GM21360 (cell line): Measurements from ENCODE around the gene ARHGAP9.
A peak's percentile ranks its signal among the peaks of the same experiment; 100 is the strongest.
"Not testable (repeated sequence)": the region's sequence is repeated elsewhere in the genome, so short reads cannot be mapped to it uniquely, and the experiment has no call there.

Experiments
- ATAC-seq: cut with Tn5 transposase; IDR thresholded peaks from one replicate; pipeline ENCODE4 v1.9.1; 2021; ENCODE audit warnings: mild to moderate bottlenecking, moderate library complexity; ENCODE audit not compliant: unreplicated experiment

The ARHGAP9 gene

GRCh38 chr12:57495051-57495701, 15.5 kb upstream of the ARHGAP9 start:
- not testable (repeated sequence) for ATAC-seq

DNA sequence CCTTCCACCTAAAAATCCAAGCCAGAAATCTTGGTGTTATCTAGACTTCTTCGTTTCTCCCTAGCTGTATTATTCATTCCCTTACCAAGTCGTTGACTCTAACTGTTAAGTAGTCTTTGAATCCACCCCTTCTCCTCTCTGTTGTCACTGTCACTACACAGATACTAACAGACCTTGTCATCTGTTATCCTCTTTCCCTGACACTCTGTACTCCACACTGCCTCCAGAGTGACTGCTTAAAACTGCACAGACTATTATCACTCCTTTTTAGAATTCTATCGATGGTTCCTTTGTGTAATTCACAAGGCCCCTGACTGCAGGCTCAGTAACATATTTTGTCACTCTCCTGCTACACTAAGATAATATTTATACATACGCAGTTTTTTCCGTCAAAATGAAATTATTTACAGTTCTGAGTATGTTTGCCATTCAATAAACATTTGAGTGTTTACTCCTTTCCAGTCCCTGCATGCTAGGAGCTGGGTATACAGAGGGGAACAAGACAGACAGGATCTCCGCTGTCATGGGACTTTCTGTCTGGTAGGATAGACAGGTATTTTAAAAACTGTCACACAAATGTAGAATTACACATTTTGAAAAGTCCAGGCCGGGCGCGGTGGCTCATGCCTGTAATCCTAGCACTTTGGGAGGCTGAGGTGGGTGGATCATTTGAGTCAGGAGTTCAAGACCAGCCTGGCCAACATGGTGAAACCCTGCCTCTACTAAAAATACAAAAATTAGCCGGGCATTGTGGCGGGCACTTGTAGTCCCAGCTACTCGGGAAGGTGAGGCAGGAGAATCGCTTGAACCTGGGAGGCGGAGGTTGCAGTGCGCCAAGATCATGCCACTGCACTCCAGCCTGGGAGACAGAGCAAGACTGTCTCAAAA, 12.0 kb upstream of the ARHGAP9 start:
- ATAC-seq, result no peak

GRCh38 chr12:57490126-57490525, 10.5 kb upstream of the ARHGAP9 start:
- ATAC-seq, result no peak

DNA sequence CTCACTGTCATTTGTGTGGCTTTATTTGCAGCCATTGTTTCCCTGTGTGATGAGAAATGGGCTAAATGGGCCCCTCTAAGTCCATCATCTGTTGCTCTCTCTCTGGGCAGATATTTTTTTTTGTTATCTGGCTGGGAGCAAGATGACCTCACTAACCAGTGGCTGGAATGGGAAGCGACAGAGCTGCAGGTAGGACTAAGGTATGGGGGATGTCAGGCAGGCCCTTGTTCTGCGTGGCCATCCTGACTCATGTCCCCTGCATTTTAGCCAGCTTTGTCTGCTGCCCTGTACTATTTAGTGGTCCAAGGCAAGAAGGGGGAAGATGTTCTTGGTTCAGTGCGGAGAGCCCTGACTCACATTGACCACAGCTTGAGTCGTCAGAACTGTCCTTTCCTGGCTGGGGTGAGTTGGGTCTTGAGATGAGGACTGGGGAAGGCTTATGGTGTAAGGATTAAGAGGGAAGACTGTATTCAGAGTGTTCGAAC, 9.5 kb upstream of the ARHGAP9 start:
- ATAC-seq, result no peak

DNA sequence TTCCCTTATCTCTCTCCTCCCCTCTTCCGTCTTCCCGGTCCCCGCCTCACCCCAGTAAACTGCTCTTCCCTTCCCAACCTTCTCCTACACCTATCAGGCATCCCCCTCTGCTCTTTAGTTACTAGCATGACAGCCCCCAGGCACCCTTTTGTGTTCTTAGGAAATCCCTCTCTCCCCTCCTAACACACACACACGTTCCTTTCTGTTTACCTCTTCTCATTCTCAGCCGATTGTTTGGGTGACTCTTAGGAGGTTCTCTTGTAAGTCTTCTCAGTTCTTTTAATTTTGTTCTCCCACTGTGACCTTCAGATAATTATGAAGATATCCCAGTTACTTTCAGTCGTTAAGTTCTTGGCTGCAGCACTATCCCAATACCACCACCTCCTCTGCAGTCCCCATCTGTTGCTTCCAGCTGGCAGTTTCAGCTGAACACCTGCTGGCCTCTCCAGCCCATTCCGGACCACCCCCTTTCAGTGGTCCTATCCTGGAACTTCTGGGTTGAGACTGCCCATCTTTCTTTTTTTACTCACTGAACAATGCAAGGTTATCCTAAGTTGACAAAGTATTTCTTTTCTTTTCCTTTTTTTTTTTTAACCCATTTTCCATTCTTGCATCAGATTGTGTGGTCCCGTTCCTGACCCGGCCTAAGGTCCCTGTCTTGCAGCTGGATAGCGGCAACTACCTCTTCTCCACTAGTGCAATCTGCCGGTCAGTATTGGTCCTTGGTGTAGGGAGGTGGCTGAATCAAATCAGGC, 8.9 kb upstream of the ARHGAP9 start:
- no peak for ATAC-seq

DNA sequence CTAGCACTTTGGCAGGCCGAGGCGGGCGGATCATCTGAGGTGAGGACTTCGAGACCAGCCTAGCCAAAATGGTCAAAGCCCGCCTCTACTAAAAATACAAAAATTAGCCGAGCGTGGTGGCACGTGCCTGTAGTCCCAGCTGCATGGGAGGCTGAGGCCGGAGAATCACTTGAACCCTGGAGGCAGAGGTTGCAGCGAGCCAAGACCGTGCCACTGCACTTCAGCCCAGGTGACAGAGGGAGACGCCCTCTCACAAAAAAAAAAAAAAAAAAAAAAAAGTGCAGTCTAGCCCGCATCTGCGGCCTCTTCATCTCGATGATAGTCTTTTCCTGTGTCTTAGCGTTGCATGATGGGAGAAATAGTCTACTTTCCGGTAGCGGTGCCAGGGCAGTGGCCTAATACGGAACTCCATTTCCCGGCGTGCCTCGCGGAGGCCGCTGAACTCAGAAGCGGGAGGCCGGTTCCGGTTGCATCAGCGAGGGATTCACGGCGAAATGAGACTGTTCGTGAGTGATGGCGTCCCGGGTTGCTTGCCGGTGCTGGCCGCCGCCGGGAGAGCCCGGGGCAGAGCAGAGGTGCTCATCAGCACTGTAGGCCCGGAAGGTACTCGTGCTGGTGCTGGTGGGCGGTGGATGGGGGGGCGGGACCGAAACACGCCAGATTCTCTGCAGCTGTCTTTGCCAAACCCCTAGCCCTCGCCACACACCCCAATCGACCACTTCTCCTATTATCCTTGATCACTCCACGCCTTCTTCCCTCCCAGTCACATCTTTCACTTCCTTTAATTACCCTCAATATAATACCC, 8.1 kb upstream of the ARHGAP9 start, which contains the start of gene MARS1:
Gene MARS1, plus strand, starts transcription at position 472 of the 805 bp plus-strand sequence. Its CDS starts 23 bp downstream, at position 495.
- peak; percentile 93 for ATAC-seq

GRCh38 chr12:57487055-57487596, 7.5 kb upstream of the ARHGAP9 start:
- no peak for ATAC-seq

DNA sequence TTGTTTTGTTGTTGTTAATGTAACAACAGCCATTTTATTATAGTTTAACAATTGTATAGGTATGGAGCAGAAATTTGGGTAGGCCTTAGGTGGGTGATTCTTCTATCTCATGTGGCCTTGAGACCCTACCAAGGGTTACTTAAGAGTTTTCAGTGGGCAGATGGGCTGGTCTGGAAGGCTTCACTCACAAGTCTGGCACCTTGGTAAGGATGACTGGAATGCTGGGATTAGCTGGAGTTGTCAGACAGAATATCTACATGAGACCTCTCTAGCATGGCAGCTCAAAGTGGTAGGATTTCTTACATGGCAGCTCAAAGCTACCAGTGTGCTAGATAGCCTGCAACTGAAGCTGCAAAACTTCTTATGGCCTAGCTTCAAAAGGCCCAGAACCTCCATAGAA, 6.0 kb upstream of the ARHGAP9 start:
- ATAC-seq, result no peak

GRCh38 chr12:57483466-57483865, 3.8 kb upstream of the ARHGAP9 start:
- no peak for ATAC-seq

DNA sequence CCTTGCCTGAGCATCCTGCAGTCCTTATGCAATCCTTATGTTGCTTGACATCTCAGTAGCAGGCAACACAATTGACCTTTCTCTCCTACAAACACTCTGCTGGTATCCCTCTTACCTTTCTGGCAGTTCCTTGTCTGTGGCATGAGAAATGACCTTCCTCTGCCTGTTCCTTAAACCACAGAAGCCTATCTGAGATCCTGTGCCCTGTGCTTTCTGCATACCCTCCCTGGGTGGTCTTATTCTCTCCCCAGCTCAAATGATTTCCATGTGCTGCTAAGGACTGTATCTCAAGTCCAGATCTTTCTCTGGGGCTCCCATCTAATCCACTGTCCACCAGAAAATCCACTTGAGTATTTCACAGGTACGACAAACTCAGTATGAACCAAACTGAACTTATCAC, 2.0 kb upstream of the ARHGAP9 start:
- no peak for ATAC-seq

- ATAC-seq, result no peak
Measured at GRCh38 chr12:57479043-57479375, 657 bp downstream of the ARHGAP9 start.

DNA sequence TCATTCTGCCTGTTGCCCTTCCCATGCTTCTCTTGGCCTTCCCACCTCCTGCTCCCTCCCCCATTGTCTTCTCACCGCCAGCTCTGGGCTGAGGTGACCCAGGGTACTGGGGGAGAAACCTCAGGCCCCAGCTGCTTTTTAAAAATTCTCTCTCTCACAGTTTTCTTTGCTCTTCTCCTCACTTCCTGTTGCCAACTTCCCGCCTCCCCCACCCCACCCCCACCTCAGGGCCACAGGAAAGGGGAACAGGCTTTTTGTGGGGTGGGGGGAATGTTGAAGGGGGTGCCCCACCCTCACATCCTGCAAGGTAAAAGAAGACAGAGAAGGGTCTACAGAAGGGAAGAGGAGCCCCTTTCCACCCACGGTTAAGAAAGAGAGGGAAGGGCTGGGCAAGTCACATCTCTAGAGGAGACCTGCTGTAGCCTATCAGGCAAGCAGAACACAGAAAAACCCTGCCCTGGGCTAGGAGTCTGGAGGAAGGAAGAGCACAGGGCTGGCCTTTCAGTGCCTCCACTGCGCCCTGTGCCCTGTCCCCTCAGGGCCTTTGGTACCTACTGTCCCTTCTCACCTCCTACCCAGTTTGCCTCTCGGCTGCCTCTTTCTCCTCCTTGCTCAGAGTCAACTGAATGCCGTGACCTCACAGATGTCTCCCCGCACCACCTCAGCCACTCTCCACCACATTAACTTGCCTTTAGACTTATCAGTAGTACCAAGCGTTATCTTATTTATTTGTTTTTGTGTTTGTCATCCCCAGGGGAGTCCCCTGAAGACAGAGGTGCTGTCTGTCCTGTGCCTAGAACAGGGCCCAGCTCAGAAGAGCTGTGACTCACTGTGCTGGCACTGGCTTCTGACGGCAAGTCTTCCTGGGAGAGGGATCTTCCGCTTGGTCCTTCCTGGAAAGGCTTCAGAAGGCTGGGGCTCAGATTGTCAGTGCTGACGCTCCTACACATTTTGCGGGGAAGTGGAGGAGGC, 1.7 kb downstream of the ARHGAP9 start:
- ATAC-seq, result no peak

GRCh38 chr12:57476993-57477709, 2.5 kb downstream of the ARHGAP9 start:
- no peak for ATAC-seq

DNA sequence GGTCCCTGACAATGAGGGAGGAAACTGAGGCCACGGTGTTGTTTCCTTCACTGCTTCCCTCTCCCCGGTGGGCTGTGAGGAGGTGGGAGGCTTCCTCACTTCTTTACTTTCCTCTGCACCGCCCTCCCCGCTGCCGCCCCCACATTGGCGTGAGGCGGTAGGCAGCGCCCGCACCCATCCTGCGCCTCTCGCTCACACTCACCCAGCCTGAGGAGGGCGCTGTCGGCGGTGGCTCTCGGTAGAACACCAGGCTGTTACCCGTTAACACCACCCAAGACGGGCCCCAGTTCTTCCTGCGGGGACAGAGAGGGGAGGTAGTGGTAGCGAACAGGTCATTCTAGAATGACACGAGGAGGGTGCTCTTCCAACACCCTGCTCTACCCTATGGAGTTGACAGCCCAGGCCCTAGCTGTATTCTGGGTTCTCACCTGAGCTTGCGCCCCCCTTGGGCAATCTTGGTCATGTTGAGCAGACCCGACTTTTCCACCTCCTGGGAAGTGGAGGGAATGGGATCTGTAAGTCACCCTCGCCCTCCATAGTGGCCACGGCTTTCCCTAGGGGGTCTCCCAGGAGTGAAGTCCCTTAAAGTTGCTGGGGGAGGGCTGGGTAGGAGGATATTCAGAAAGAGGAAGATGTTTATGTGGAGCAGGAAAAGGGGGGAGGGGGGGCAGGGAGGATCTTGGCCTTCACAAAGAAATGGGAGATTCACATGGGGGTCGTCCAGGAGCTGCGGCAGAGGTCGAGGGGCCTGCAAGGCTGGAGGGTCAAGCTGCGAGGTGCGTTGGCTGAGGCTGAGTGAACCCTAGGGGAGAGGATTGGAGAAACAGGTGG, 3.3 kb downstream of the ARHGAP9 start:
- ATAC-seq, result peak; percentile 58

DNA sequence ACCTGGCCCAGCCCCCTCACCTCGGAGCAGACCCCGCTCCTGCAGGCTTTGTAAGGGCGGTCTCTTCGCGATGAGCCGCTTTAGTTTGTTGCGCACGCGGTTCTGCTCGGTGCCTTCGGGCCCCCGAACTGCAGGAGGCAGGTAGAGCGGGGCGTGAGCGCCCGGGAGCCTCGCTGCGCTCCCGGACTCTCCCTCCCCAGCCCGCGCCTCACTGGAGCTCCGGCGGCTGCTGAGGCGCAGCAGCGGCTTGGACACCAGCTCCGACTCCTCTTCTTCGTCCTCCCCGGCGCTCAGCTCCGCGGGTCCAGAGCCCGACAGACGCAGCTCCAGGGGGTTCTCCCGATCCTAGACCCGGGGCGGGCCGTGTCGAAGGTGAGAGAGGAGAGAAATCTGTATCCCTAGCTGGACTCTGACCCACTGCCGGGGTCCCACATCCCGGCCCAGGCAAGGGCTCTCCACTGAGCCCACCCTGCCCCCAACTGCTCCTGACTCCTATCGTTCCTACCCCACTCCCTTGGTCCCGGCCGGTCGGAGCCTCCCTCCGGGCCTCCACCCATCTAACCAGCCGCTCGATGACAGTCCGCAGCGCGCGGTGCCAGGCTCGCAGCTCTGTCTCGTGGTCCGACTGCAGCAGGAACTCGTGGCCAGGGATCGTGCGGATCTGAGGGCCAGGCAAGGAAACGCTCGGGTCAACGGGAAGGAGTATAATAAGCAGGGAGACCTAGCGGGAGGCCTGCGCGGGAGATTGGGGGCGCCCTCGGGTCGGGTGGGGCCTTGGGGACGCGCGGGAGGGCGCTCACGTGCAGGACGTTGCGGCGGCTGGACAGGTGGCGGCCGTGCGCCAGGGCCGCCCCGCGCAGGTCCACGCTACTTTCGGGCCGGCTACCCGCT, 4.2 kb downstream of the ARHGAP9 start:
- ATAC-seq, result peak; percentile 6

- ATAC-seq, result no peak
Measured at GRCh38 chr12:57474862-57475261, 4.8 kb downstream of the ARHGAP9 start.

DNA sequence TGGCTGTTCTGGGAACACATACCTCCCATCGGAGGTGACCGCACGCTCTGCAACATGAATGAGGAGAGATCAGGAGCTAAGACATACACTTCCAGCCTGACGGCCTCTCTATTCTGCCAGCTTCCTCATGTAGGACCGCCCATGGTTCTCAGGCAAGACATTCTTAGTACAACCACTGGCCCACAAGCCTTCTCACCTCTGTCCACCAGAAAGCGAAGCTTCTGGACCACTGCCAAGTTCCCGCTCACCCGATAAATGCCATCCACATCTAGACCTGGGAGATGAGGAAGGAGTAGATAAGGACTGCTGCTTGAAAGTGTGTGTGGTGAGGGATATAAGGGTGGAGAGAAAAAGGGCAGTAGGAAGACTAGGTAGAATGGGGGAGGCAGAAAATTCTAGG, 5.2 kb downstream of the ARHGAP9 start:
- no peak for ATAC-seq
